Measurements from ENCODE around the gene SS18. TPM values are rescaled to one million over a fixed set of nuclear protein-coding genes. Genes with fewer than 3 reads are reported as not detected.

The SS18 gene
- total and polyA plus RNA-seq, 2 of the 13 experiments (the other 11 are each of a cell fraction or from before 2014, with no cell fraction given), result 49.2 to 82.7 TPM

GRCh38 chr18:26091047-26091630, 726 bp upstream of the SS18 start (continued):
- TF ChIP-seq CREBL2 (CRISPR knock-in tag; IDR thresholded peaks at IDR 0.05; ENCODE audit: borderline replicate concordance) (no peak; the same call in 1 of the 2 replicates), MXD3 (CRISPR knock-in tag; IDR thresholded peaks at IDR 0.05) (no peak), PHF5A (CRISPR knock-in tag; IDR thresholded peaks at IDR 0.05; ENCODE audit: low read depth, unreplicated experiment) (no peak), TEAD3 (CRISPR knock-in tag; optimal IDR thresholded peaks at IDR 0.05; ENCODE audit: borderline replicate concordance) (no peak), IRF9 (CRISPR knock-in tag; IDR thresholded peaks at IDR 0.05; ENCODE audit: borderline replicate concordance) (no peak), ZNF329 (CRISPR knock-in tag; IDR thresholded peaks at IDR 0.05; ENCODE audit: low read depth) (no peak), GPBP1L1 (CRISPR knock-in tag; IDR thresholded peaks at IDR 0.05) (no peak), TAF15 (IDR thresholded peaks at IDR 0.05; ENCODE audit: low read depth, low read length, poor library complexity, severe bottlenecking) (no peak), ZNF274 (CRISPR knock-in tag; IDR thresholded peaks at IDR 0.05) (peak; percentile 50; the same call in 1 of the 2 replicates), ZNF33A (CRISPR knock-in tag; IDR thresholded peaks at IDR 0.05; ENCODE audit: borderline replicate concordance) (no peak), ARNTL (CRISPR knock-in tag; IDR thresholded peaks at IDR 0.05) (no peak), TCF7 (IDR thresholded peaks at IDR 0.05; ENCODE audit: low read depth) (no peak), XRCC5 (optimal IDR thresholded peaks at IDR 0.05; ENCODE audit: low read length) (no peak), ZC3H4 (CRISPR knock-in tag; IDR thresholded peaks at IDR 0.05; ENCODE audit: borderline replicate concordance) (no peak), ZNF33B (CRISPR knock-in tag; IDR thresholded peaks at IDR 0.05) (no peak), CSRNP1 (CRISPR knock-in tag; IDR thresholded peaks at IDR 0.05) (no peak), ATF2 (CRISPR knock-in tag; IDR thresholded peaks at IDR 0.05) (no peak), ZBTB33 (CRISPR knock-in tag; IDR thresholded peaks at IDR 0.05) (no peak), THAP7 (CRISPR knock-in tag; IDR thresholded peaks at IDR 0.05) (no peak), ZSCAN30 (CRISPR knock-in tag; IDR thresholded peaks at IDR 0.05) (no peak), XBP1 (CRISPR knock-in tag; IDR thresholded peaks at IDR 0.05) (no peak)

Data from HepG2 (cell line).